GM12878 (cell line): ENCODE measurements around the gene EHHADH. TPM values are rescaled to one million over a fixed set of nuclear protein-coding genes. Genes with fewer than 3 reads are reported as not detected.
"Not testable (repeated sequence)": the region's sequence is repeated elsewhere in the genome, so short reads cannot be mapped to it uniquely, and the experiment has no call there.

Experiments
- ATAC-seq: fragments of 200-7000 bp; cut with Tn5 transposase; 3 replicates; pipeline ENCODE4 v1.9.1; 2020; ENCODE audit warnings: mild to moderate bottlenecking, moderate library complexity
- BruUV-seq: library from RNA; stranded (reverse); fragments of 400-500 nt; replicated peaks from 2 replicates; lab custom pipeline; 2021; lab: Mats Ljungman, UMichigan
- CTCF ChIA-PET: fragments of 300-600 bp; sonication (Branson Sonifier 250); formaldehyde crosslinking; extraction: SDS; loops from one replicate; lab custom pipeline; 2021; ENCODE audit warnings: inconsistent platforms; lab: Yijun Ruan, JAX
- POLR2A ChIA-PET: fragments of 350-600 bp; formaldehyde crosslinking; extraction: SDS; loops from one replicate; lab custom pipeline; 2021; ENCODE audit warnings: inconsistent platforms; lab: Charles Lee
- RAD21 ChIA-PET: fragments of 300-600 bp; sonication (Branson Sonifier 250); formaldehyde crosslinking; loops from one replicate; lab custom pipeline; 2023; ENCODE audit warnings: antibody characterized with exemption; ENCODE audit not compliant: unreplicated experiment; lab: Charles Lee
- SMC1A ChIA-PET: fragments of 300-600 bp; sonication (Branson Sonifier 250); formaldehyde crosslinking; loops from one replicate; lab custom pipeline; 2023; ENCODE audit not compliant: unreplicated experiment, uncharacterized antibody; lab: Charles Lee
- DNase-seq: peaks from one replicate; pipeline ENCODE4 v3.0.0-alpha.2; 2011; ENCODE audit warnings: low read depth, low spot score
- FAIRE-seq: peaks from 3 replicates; lab custom pipeline; 2011; peaks lifted over from hg19 to GRCh38; lab: Jason Lieb, UNC
- H2AFZ ChIP-seq: 2 replicates; pipeline ENCODE4 v1.6.0; 2011; ENCODE audit warnings: low read depth, low read length, control low read depth; ENCODE audit not compliant: control insufficient read depth
- H3K27ac ChIP-seq: 2 replicates; pipeline ENCODE4 v1.5.1; 2011; ENCODE audit warnings: control low read depth; ENCODE audit not compliant: control insufficient read depth, insufficient read depth
- H3K27me3 ChIP-seq, 2 experiments: replicated peaks in 1 of 2; 2 replicates each; pipeline versions ENCODE4 v1.6.0 to v1.6.1; 2011; ENCODE audit warnings: low read length in 1 of 2; ENCODE audit not compliant: control insufficient read depth in 2 of 2, insufficient read depth in 2 of 2
- H3K36me3 ChIP-seq, 2 experiments: 2 replicates each; pipeline ENCODE4 v1.5.1; 2011; ENCODE audit warnings: low read length in 1 of 2; ENCODE audit not compliant: control insufficient read depth in 2 of 2, insufficient read depth in 2 of 2
- H3K4me1 ChIP-seq: 2 replicates; pipeline ENCODE4 v1.6.1; 2011; ENCODE audit warnings: mild to moderate bottlenecking, low read length, moderate library complexity, mixed read lengths; ENCODE audit not compliant: control insufficient read depth, insufficient read depth
- H3K4me2 ChIP-seq: 2 replicates; pipeline ENCODE4 v1.6.0; 2011; ENCODE audit warnings: control low read depth; ENCODE audit not compliant: control insufficient read depth, insufficient read depth
- H3K4me3 ChIP-seq: fragments of 200-600 bp; sonication (generic); 2 replicates; pipeline ENCODE4 v1.5.1; 2016
- H3K79me2 ChIP-seq: 2 replicates; pipeline ENCODE4 v1.6.0; 2011; ENCODE audit warnings: low read length; ENCODE audit not compliant: control insufficient read depth, insufficient read depth
- H3K9ac ChIP-seq: 2 replicates; pipeline ENCODE4 v1.8.0; 2011; ENCODE audit warnings: low read length, control low read depth, mixed read lengths; ENCODE audit not compliant: control insufficient read depth, insufficient read depth
- H3K9me3 ChIP-seq: replicated peaks from 3 replicates; pipeline ENCODE4 v1.5.1; 2011; ENCODE audit warnings: mild to moderate bottlenecking, low read length; ENCODE audit not compliant: control insufficient read depth, insufficient read depth
- H4K20me1 ChIP-seq: 2 replicates; pipeline ENCODE4 v1.6.0; 2011; ENCODE audit not compliant: control insufficient read depth, insufficient read depth
- EGR1 ChIP-seq, 2 experiments: IDR thresholded peaks; 1 replicate in 1 of 2; 2 replicates in 1 of 2; pipeline ENCODE4 v1.6.1; 2011 to 2012; ENCODE audit warnings: low read depth in 2 of 2, low read length in 2 of 2, borderline replicate concordance in 1 of 2, mild to moderate bottlenecking in 1 of 2, moderate library complexity in 1 of 2
- RB1 ChIP-seq: fragments of 450-650 bp; formaldehyde crosslinking; IDR thresholded peaks from 2 replicates; pipeline ENCODE4 v1.6.1; 2017; ENCODE audit warnings: mild to moderate bottlenecking, borderline replicate concordance
- ZNF384 ChIP-seq: IDR thresholded peaks from 2 replicates; pipeline ENCODE4 v1.6.1; 2012; ENCODE audit warnings: low read depth, mild to moderate bottlenecking, low read length, improper control_type of control experiment, borderline replicate concordance
- WGBS: methylation state at CpG from one replicate; pipeline ENCODE4 v1.1.6; 2016; ENCODE audit warnings: low lambda C conversion rate; ENCODE audit not compliant: insufficient replicate concordance, insufficient coverage; ENCODE audit errors: missing lambda C conversion rate; 5-methylcytosine and 5-hydroxymethylcytosine counted together
- in situ Hi-C: fragments of 300-500 bp; cut with MboI; formaldehyde crosslinking; loops from 9 replicates; pipeline ENCODE4 v1.14.3; 2018; ENCODE audit warnings: mixed read lengths
- intact Hi-C: fragments of 100-400 bp; cut with micrococcal nuclease; formaldehyde crosslinking; loops from one replicate; pipeline ENCODE4 v1.14.2; 2022; ENCODE audit not compliant: unreplicated experiment
- polyA plus RNA-seq, 11 experiments: library from polyadenylated mRNA; depleted of rRNA in 4 of 11; unstranded in 6 of 11; stranded (reverse) in 5 of 11; fragments of >200 nt; fragmentation: Nextera tagmentation in 4 of 11; fragmentation: Illumina TruSeq in 1 of 11; extraction: Ambion mirVana in 4 of 11; extraction: Trizol in 1 of 11; gene quantifications; 1 replicate in 1 of 11; 2 replicates in 10 of 11; pipeline versions ENCODE4 v1.2.1 to v1.2.3, GENCODE V29; 2011 to 2016; ENCODE audit warnings: inconsistent platforms in 2 of 11, missing spikeins in 2 of 11, low read depth in 1 of 11
- total RNA-seq, 4 experiments: library from RNA; depleted of rRNA in 3 of 4; stranded (reverse); fragments of >200 nt in 3 of 4; fragmentation: Illumina TruSeq in 1 of 4; extraction: Trizol in 1 of 4; gene quantifications; 2 replicates each; pipeline versions ENCODE4 v1.2.1 to v1.2.3, GENCODE V29; 2013 to 2021
- TF ChIP-seq, protein P1 (sequence below): fragments of 450-650 bp; IDR thresholded peaks from 2 replicates; pipeline ENCODE4 v1.6.1; 2017; ENCODE audit warnings: low read depth, mild to moderate bottlenecking, moderate library complexity

The EHHADH gene
- total and polyA plus RNA-seq, 10 of the 15 experiments (the other 5 are each of a cell fraction or from before 2014, with no cell fraction given), result 0.96 to 8.4 (median 5.3) TPM

DNA sequence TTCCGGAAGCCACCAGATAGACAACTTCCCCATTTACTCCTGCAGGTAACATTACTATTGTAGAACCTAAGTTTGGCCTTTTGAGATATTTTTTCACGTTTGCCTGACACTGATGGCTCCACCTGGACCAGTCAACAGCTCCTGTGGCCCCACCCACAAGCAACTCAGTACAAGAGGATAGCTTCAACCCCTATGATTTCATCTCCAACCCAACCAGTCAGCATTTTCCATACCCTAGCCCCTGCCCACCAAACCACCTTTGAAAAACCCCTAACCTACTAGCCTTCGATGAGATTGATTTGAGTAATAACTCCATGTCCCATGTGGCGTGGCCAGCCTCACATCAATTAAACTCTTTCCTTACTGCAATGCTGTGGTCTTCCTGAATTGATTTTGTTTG lies 950 bp upstream of the EHHADH start (continued):
- no peak for TF ChIP-seq RB1
- no peak for TF ChIP-seq ZNF384
- TF ChIP-seq, protein P1, sequence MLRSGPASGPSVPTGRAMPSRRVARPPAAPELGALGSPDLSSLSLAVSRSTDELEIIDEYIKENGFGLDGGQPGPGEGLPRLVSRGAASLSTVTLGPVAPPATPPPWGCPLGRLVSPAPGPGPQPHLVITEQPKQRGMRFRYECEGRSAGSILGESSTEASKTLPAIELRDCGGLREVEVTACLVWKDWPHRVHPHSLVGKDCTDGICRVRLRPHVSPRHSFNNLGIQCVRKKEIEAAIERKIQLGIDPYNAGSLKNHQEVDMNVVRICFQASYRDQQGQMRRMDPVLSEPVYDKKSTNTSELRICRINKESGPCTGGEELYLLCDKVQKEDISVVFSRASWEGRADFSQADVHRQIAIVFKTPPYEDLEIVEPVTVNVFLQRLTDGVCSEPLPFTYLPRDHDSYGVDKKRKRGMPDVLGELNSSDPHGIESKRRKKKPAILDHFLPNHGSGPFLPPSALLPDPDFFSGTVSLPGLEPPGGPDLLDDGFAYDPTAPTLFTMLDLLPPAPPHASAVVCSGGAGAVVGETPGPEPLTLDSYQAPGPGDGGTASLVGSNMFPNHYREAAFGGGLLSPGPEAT, result no peak
- TF ChIP-seq EGR1 (IDR thresholded peaks at IDR 0.05; ENCODE audit: borderline replicate concordance in 1 of 2, low read depth in 2 of 2, low read length in 2 of 2), result no peak
- TF ChIP-seq, all 136 proteins: peak for 0

DNA sequence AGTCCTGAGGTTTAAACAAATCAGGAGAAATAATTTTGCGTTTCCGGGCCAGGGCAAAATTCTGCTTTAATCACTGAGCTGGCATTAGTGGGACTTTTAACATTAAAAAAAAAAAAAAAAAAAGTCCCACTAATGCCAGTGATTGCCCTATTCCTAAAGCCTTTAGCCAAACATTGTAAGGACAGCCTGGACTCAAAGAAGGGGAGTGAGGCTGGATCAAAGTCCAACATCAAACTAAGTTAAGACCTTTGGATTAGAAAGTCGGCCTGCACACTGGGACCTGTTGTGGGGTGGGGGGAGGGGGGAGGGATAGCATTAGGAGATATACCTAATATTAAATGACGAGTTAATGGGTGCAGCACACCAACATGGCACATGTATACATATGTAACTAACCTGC lies 716 bp downstream of the EHHADH start:
- intact Hi-C loops, H4K20me1 ChIP-seq, DNase-seq, H3K4me3 ChIP-seq, RAD21 ChIA-PET, H3K79me2 ChIP-seq, in situ Hi-C loops, H3K9ac ChIP-seq, FAIRE-seq, BruUV-seq, SMC1A ChIA-PET, H3K27ac ChIP-seq, ATAC-seq, H3K4me1 ChIP-seq, H3K9me3 ChIP-seq, CTCF ChIA-PET, H3K36me3 ChIP-seq, H3K27me3 ChIP-seq, H2AFZ ChIP-seq: not testable (repeated sequence)
- 80% methylated on average over 4 of the region's 4 CpGs for WGBS
- POLR2A ChIA-PET, result interaction anchor here (0.7 kb wide), 2 partner anchors 110 to 275 kb away, joined by 4 read pairs; partner anchors contain the start of gene MAP3K13
- H3K4me2 ChIP-seq, result peak overlapping the region; percentile 89
